ENCODE data around the gene SPEG.

SPEG gene

GRCh38 chr2:219470429-219470828 lies 35.8 kb downstream of the SPEG start:
- no peak for DNase-seq
- Mint-ChIP-seq H3K9me3 (no peaks in the 10 kb centered on the region), H3K4me3 (no peak overlapping the region), H3K36me3 (ENCODE audit: low read depth) (no peaks in the 10 kb centered on the region), H3K27me3 (ENCODE audit: low read depth, poor library complexity) (no peaks in the 10 kb centered on the region), H3K4me1 (peaks cover 26% of the 10 kb centered on the region), H3K27ac (no peak overlapping the region)
- no peak for TF ChIP-seq CTCF (IDR thresholded peaks at IDR 0.05)

- Mint-ChIP-seq H3K27ac (no peak overlapping the region), H3K9me3 (no peaks in the 10 kb centered on the region), H3K4me1 (peaks cover 28% of the 10 kb centered on the region), H3K4me3 (no peak overlapping the region), H3K36me3 (ENCODE audit: low read depth) (no peaks in the 10 kb centered on the region), H3K27me3 (ENCODE audit: low read depth, poor library complexity) (no peaks in the 10 kb centered on the region)
- no peak for DNase-seq
- no peak for TF ChIP-seq CTCF (IDR thresholded peaks at IDR 0.05)
These were observed 37.1 kb downstream of the SPEG start for GRCh38 chr2:219471476-219472371.

- no peaks in the 10 kb centered on the region for H3K27me3 Mint-ChIP-seq (ENCODE audit: low read depth, poor library complexity)
- H3K4me3 Mint-ChIP-seq, result no peak overlapping the region
These were observed 38.1 kb downstream of the SPEG start for GRCh38 chr2:219472629-219473187.

GRCh38 chr2:219473511-219473910 lies 38.9 kb downstream of the SPEG start:
- Mint-ChIP-seq H3K9me3 (no peaks in the 10 kb centered on the region), H3K4me3 (no peak overlapping the region), H3K36me3 (ENCODE audit: low read depth) (no peaks in the 10 kb centered on the region), H3K4me1 (peaks cover 27% of the 10 kb centered on the region), H3K27me3 (ENCODE audit: low read depth, poor library complexity) (no peaks in the 10 kb centered on the region), H3K27ac (no peak overlapping the region)
- no peak for TF ChIP-seq CTCF (IDR thresholded peaks at IDR 0.05)
- DNase-seq, result no peak

More at GRCh38 chr2:219472629-219473187, 38.1 kb downstream of the SPEG start:
- Mint-ChIP-seq H3K36me3 (ENCODE audit: low read depth) (no peaks in the 10 kb centered on the region), H3K4me1 (peaks cover 28% of the 10 kb centered on the region), H3K27ac (no peak overlapping the region), H3K9me3 (no peaks in the 10 kb centered on the region)
- TF ChIP-seq CTCF (IDR thresholded peaks at IDR 0.05), result no peak
- DNase-seq, result no peak

- DNase-seq, result no peak
- Mint-ChIP-seq H3K9me3 (no peaks in the 10 kb centered on the region), H3K36me3 (ENCODE audit: low read depth) (no peaks in the 10 kb centered on the region), H3K27me3 (ENCODE audit: low read depth, poor library complexity) (peaks cover 4% of the 10 kb centered on the region), H3K27ac (no peak overlapping the region), H3K4me3 (no peak overlapping the region), H3K4me1 (peaks cover 27% of the 10 kb centered on the region)
- TF ChIP-seq CTCF (IDR thresholded peaks at IDR 0.05), result no peak
These were observed 39.8 kb downstream of the SPEG start for GRCh38 chr2:219474285-219475060.
